Measurements from ENCODE around the gene AUTS2.
A peak's percentile ranks its signal among the peaks of the same experiment; 100 is the strongest.

The AUTS2 gene

GRCh38 chr7:70060298-70061068 is 462.2 kb downstream of the AUTS2 start:
- no peak for DNase-seq (ENCODE audit: low read depth)
- TF ChIP-seq CTCF (IDR thresholded peaks at IDR 0.05; ENCODE audit: insufficient read depth, low read depth, low read length, missing control alignments): no peak
- no peak overlapping the region for H3K4me3 ChIP-seq (ENCODE audit: low read depth, low read length)

GRCh38 chr7:70063371-70063770 is 465.1 kb downstream of the AUTS2 start:
- no peak overlapping the region for H3K4me3 ChIP-seq (ENCODE audit: low read depth, low read length)
- no peak for TF ChIP-seq CTCF (IDR thresholded peaks at IDR 0.05; ENCODE audit: insufficient read depth, low read depth, low read length, missing control alignments)
- DNase-seq (ENCODE audit: low read depth): no peak

- TF ChIP-seq CTCF (IDR thresholded peaks at IDR 0.05; ENCODE audit: insufficient read depth, low read depth, low read length, missing control alignments): no peak
- DNase-seq (ENCODE audit: low read depth): no peak
- no peak overlapping the region for H3K4me3 ChIP-seq (ENCODE audit: low read depth, low read length)
Observed at GRCh38 chr7:70063927-70064326, 465.7 kb downstream of the AUTS2 start.

- H3K4me3 ChIP-seq (ENCODE audit: low read depth, low read length): no peak overlapping the region
- DNase-seq (ENCODE audit: low read depth): no peak
- no peak for TF ChIP-seq CTCF (IDR thresholded peaks at IDR 0.05; ENCODE audit: insufficient read depth, low read depth, low read length, missing control alignments)
Observed at GRCh38 chr7:70066844-70067243, 468.6 kb downstream of the AUTS2 start.

GRCh38 chr7:70068531-70068930 is 470.3 kb downstream of the AUTS2 start:
- DNase-seq (ENCODE audit: low read depth): no peak

GRCh38 chr7:70069977-70070376 is 471.7 kb downstream of the AUTS2 start:
- H3K4me3 ChIP-seq (ENCODE audit: low read depth, low read length): no peak overlapping the region
- peak; percentile 41 for DNase-seq (ENCODE audit: low read depth)
- TF ChIP-seq CTCF (IDR thresholded peaks at IDR 0.05; ENCODE audit: insufficient read depth, low read depth, low read length, missing control alignments): no peak

More at GRCh38 chr7:70068531-70068930, 470.3 kb downstream of the AUTS2 start:
- no peak for TF ChIP-seq CTCF (IDR thresholded peaks at IDR 0.05; ENCODE audit: insufficient read depth, low read depth, low read length, missing control alignments)
- no peak overlapping the region for H3K4me3 ChIP-seq (ENCODE audit: low read depth, low read length)

- no peak for DNase-seq (ENCODE audit: low read depth)
- no peak overlapping the region for H3K4me3 ChIP-seq (ENCODE audit: low read depth, low read length)
- TF ChIP-seq CTCF (IDR thresholded peaks at IDR 0.05; ENCODE audit: insufficient read depth, low read depth, low read length, missing control alignments): no peak
Observed at GRCh38 chr7:70071766-70072165, 473.5 kb downstream of the AUTS2 start.
